BJ (cell line): ENCODE results near the gene RET. TPM values are rescaled to one million over a fixed set of nuclear protein-coding genes. Genes with fewer than 3 reads are reported as not detected.
"Not testable (repeated sequence)": the region's sequence is repeated elsewhere in the genome, so short reads cannot be mapped to it uniquely, and the experiment has no call there.

Source experiments
- CTCF ChIA-PET: fragments of 350-600 bp; formaldehyde crosslinking; extraction: SDS; loops from one replicate; lab custom pipeline; 2021; ENCODE audit warnings: antibody characterized with exemption, inconsistent platforms; lab: Yijun Ruan, JAX
- POLR2A ChIA-PET: fragments of 300-600 bp; sonication (Branson Sonifier 250); formaldehyde crosslinking; extraction: SDS; loops from one replicate; lab custom pipeline; 2021; ENCODE audit warnings: antibody characterized with exemption; lab: Charles Lee
- DNase-seq: peaks from one replicate; pipeline ENCODE4 v3.0.0-alpha.2; 2011; ENCODE audit warnings: low read depth
- H3K27me3 ChIP-seq: 2 replicates; pipeline ENCODE4 v1.6.0; 2011; ENCODE audit warnings: low read length; ENCODE audit not compliant: control insufficient read depth, insufficient read depth
- H3K36me3 ChIP-seq: 2 replicates; pipeline ENCODE4 v1.5.1; 2011; ENCODE audit warnings: low read length; ENCODE audit not compliant: control insufficient read depth, insufficient read depth
- H3K4me3 ChIP-seq: 2 replicates; pipeline ENCODE4 v1.5.1; 2011; ENCODE audit warnings: low read depth, mild to moderate bottlenecking, control low read depth, low read length
- polyA plus RNA-seq: library from polyadenylated mRNA; depleted of rRNA; stranded (reverse); fragments of >200 nt; gene quantifications from 2 replicates; pipeline ENCODE4 v1.2.3, GENCODE V29; 2011
- TF ChIP-seq, protein P1 (sequence below): IDR thresholded peaks from 2 replicates; pipeline ENCODE4 v1.5.1; 2011; ENCODE audit warnings: low read depth, mild to moderate bottlenecking, control low read depth, inconsistent platforms, low read length, moderate library complexity; ENCODE audit not compliant: insufficient read depth

RET gene
- polyA plus RNA-seq, 1 experiment: 0.29 TPM

DNA sequence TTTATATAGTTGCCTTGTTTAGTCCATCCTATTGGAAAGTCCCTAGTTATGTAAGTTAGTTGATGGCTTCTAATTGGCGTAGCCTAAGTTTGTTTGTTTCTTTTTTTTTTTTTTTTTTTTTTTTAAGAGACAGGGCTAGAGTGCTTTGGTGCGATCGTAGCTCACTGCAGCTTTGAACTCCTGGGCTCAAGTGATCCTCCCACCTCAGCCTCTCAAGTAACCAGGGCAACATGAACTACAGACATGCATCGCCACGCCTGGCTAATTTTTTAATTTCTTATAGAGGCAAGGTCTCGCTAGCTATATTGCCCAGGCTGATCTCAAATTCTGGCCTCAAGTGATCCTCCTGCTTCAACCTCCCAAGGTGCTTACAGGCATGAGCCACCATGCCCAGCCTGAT lies 68.4 kb downstream of the RET start:
- Histone ChIP-seq H3K36me3 (no peaks in the 10 kb centered on the region), H3K4me3 (no peak overlapping the region), H3K27me3 (no peaks in the 10 kb centered on the region)
- POLR2A ChIA-PET: no interaction called here
- TF ChIP-seq, protein P1, sequence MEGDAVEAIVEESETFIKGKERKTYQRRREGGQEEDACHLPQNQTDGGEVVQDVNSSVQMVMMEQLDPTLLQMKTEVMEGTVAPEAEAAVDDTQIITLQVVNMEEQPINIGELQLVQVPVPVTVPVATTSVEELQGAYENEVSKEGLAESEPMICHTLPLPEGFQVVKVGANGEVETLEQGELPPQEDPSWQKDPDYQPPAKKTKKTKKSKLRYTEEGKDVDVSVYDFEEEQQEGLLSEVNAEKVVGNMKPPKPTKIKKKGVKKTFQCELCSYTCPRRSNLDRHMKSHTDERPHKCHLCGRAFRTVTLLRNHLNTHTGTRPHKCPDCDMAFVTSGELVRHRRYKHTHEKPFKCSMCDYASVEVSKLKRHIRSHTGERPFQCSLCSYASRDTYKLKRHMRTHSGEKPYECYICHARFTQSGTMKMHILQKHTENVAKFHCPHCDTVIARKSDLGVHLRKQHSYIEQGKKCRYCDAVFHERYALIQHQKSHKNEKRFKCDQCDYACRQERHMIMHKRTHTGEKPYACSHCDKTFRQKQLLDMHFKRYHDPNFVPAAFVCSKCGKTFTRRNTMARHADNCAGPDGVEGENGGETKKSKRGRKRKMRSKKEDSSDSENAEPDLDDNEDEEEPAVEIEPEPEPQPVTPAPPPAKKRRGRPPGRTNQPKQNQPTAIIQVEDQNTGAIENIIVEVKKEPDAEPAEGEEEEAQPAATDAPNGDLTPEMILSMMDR: no peak
- no peak for DNase-seq
- CTCF ChIA-PET: no interaction called here

DNA sequence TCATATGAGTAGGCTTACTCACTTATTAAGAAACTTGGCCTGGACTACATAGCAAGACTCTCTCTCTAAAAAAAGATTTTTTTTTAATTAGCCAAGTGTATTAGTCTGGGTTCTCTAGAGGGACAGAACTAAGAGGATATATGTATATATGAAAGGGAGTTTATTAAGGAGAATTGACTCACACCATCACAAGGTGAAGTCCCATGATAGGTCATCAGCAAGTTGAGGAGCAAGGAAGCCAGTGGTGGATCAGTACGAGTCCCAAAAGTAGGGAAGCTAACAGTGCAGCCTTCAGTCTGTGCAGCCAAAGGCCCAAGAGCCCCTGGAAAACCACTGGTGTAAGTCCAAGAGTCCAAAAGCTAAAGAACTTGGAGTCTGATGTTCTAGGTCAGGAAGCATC lies 69.1 kb downstream of the RET start:
- POLR2A ChIA-PET, H3K4me3 ChIP-seq, CTCF ChIA-PET, H3K27me3 ChIP-seq, H3K36me3 ChIP-seq, DNase-seq: not testable (repeated sequence)

DNA sequence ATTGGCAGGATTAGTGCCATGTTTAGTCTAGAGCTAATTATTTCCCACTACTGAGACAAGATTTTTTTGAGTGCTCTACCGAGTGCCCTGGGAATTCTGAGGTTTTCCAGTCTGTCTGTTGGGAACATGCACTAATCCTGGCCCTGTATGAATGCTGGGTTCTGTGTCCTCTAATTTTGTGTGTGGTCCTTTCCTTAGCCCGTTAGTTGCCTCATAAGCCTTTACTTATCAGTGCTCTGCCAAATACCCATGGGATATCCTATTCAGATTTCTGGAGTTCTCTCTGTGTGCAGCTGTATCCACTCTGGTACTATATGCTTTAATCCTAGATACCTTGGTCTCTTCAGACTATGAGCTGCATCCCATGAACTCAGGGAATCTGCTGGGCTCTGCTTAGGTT lies 74.5 kb downstream of the RET start:
- Histone ChIP-seq H3K4me3 (no peak overlapping the region), H3K36me3 (no peaks in the 10 kb centered on the region), H3K27me3 (no peaks in the 10 kb centered on the region)
- CTCF ChIA-PET: interaction anchor here (0.7 to 1.3 kb wide), 2 partner anchors 11 to 244 kb away, joined by 3 read pairs; no protein-coding TSS in a partner anchor
- TF ChIP-seq, protein P1: no peak
- POLR2A ChIA-PET: no interaction called here
- DNase-seq: no peak

DNA sequence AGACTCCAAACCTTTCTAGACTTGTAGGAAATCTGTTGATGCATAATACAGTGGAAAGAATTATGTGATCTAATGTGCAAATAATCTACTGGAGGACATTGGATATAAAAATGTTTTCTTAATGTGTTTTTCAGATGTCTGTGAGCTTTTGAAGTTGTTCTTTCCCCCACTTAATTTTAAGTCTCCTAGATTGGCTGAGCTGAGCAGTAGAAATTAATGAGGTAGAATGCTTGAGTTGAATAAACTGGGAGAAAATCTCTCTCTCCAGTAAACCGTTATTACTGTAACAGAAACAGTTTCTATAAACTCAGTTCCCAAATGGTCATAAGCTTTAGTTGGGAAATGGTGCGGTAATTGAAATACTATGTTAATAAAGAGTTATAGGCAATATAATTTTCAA lies 77.0 kb downstream of the RET start:
- Histone ChIP-seq H3K36me3 (no peaks in the 10 kb centered on the region), H3K27me3 (no peaks in the 10 kb centered on the region), H3K4me3 (no peak overlapping the region)
- DNase-seq: no peak
- POLR2A ChIA-PET: no interaction called here
- CTCF ChIA-PET: interaction anchor here (0.6 to 1.1 kb wide), 2 partner anchors 17 to 22 kb away, joined by 3 to 4 read pairs; no protein-coding TSS in a partner anchor
- TF ChIP-seq, protein P1: no peak

DNA sequence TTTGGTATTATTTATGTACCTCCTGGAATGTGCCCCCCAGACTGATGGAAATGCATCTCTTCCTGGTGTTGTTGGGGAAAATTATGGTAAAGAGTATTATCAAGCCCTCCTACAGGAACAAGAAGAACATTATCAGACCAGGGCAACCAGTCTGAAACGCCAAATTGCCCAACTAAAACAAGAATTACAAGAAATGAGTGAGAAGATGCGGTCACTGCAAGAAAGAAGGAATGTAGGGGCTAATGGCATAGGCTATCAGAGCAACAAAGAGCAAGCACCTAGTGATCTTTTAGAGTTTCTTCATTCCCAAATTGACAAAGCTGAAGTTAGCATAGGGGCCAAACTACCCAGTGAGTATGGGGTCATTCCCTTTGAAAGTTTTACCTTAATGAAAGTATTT lies 78.4 kb downstream of the RET start:
- TF ChIP-seq, protein P1: no peak
- CTCF ChIA-PET: interaction anchor here (0.6 to 1.1 kb wide), 2 partner anchors 16 to 192 kb away, joined by 3 to 4 read pairs; no protein-coding TSS in a partner anchor

DNA sequence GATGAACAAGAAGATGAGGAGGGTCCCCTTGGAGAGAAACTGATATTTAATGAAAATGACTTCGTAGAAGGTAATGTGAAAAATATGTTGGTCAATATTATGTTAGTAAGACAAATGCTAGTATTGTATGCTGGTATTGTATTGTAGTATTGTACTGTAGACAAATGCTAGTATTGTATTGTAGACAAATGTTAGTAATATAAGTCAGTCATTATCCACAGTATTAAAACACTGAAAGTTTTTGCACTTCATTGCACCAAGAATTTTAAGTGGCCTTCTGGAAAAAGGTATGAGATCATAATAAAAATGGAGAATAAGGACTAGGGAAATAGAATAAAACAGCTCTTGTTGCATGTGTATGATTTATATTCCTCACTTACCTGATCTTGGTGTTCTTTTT lies 78.9 kb downstream of the RET start:
- Histone ChIP-seq H3K4me3 (no peak overlapping the region), H3K36me3 (no peaks in the 10 kb centered on the region), H3K27me3 (no peaks in the 10 kb centered on the region)
- no peak for DNase-seq
- POLR2A ChIA-PET: no interaction called here
- CTCF ChIA-PET: no interaction called here
- TF ChIP-seq, protein P1: no peak

More for the DNA sequence above, 78.4 kb downstream of the RET start:
- no peaks in the 10 kb centered on the region for H3K27me3 ChIP-seq
- H3K36me3 ChIP-seq: no peaks in the 10 kb centered on the region
- H3K4me3 ChIP-seq: no peak overlapping the region
- POLR2A ChIA-PET: interaction anchor here (0.6 kb wide), 1 partner anchor 43 kb away, joined by 4 read pairs; no protein-coding TSS in a partner anchor
- no peak for DNase-seq
